Stomach (tissue), 9 donors: Measurements from ENCODE around the gene KRTAP4-12. TPM values are rescaled to one million over a fixed set of nuclear protein-coding genes. Genes with fewer than 3 reads are reported as not detected.
"Not testable (repeated sequence)": the region's sequence is repeated elsewhere in the genome, so short reads cannot be mapped to it uniquely, and the experiment has no call there.

Experiments
- DNase-seq, 2 donors: peaks; one replicate each; pipeline versions ENCODE4 v3.0.0 to v3.0.0-alpha.2; 2013 to 2019
- H3K27ac ChIP-seq, 5 donors: fragments of 200-600 bp in 4 of 5; sonication (generic) in 4 of 5; one replicate each; pipeline ENCODE4 v1.5.1; 2013 to 2019; ENCODE audit warnings: mild to moderate bottlenecking in 1 of 5, moderate library complexity in 1 of 5
- H3K27me3 ChIP-seq, 3 donors: fragments of 200-600 bp; sonication (generic); one replicate each; pipeline ENCODE4 v1.5.1; 2017 to 2019; ENCODE audit warnings: mixed run types in 1 of 3
- H3K36me3 ChIP-seq, 4 donors: fragments of 200-600 bp; sonication (generic); 1 replicate in 3 of 4; 2 replicates in 1 of 4; pipeline ENCODE4 v1.5.1; 2016 to 2019
- H3K4me1 ChIP-seq, 4 donors: fragments of 200-600 bp; sonication (generic); one replicate each; pipeline ENCODE4 v1.5.1; 2016 to 2019
- H3K4me3 ChIP-seq, 4 donors: fragments of 200-600 bp; sonication (generic) in 3 of 4; one replicate each; pipeline ENCODE4 v1.5.1; 2016 to 2019; ENCODE audit warnings: mild to moderate bottlenecking in 1 of 4
- H3K9me3 ChIP-seq, 4 donors: fragments of 200-600 bp; sonication (generic); one replicate each; pipeline ENCODE4 v1.5.1; 2016 to 2019
- EP300 ChIP-seq: sonication (generic); formaldehyde crosslinking; IDR thresholded peaks from one replicate; pipeline ENCODE4 v1.6.1; 2017; ENCODE audit warnings: antibody characterized with exemption
- POLR2A ChIP-seq, 4 donors: fragments of 450-650 bp; IDR thresholded peaks; one replicate each; pipeline ENCODE4 v1.6.1; 2016; ENCODE audit warnings: antibody characterized with exemption in 4 of 4, control low read depth in 2 of 4, mild to moderate bottlenecking in 1 of 4, moderate library complexity in 1 of 4
- POLR2AphosphoS5 ChIP-seq, 3 donors: sonication (generic); formaldehyde crosslinking; IDR thresholded peaks; one replicate each; pipeline ENCODE4 v1.6.1; 2016; ENCODE audit warnings: antibody characterized with exemption in 3 of 3
- WGBS, 5 donors: extraction: QIAGEN DNeasy Blood & Tissue Kit in 3 of 5; methylation state at CpG; one replicate each; pipeline versions ENCODE4 v1.1.5 to v1.1.7; 2013 to 2018; 5-methylcytosine and 5-hydroxymethylcytosine counted together
- intact Hi-C: fragments of 100-400 bp; cut with DNase I; formaldehyde crosslinking; loops from one replicate; pipeline ENCODE4 v1.15.1; 2023; ENCODE audit warnings: low total_unique reads
- polyA plus RNA-seq, 3 donors: library from polyadenylated mRNA; stranded (reverse); fragments of 200-250 nt; gene quantifications; one replicate each; pipeline ENCODE4 v1.2.3, GENCODE V29; 2013
- total RNA-seq, 5 donors: library from RNA; depleted of rRNA; stranded (reverse); fragments of >200 nt; gene quantifications; one replicate each; pipeline versions ENCODE4 v1.1.0 to v1.2.3, GENCODE V29; 2014 to 2016
- TF ChIP-seq, protein P1 (sequence below), 7 experiments: fragments of 450-650 bp in 4 of 7; fragments of 200-600 bp in 3 of 7; sonication (generic) in 3 of 7; IDR thresholded peaks; one replicate each; pipeline ENCODE4 v1.5.1; 2016 to 2019; ENCODE audit warnings: antibody characterized with exemption in 7 of 7, control low read depth in 2 of 7, mild to moderate bottlenecking in 1 of 7
- donor health status: healthy with polysubstance abuse.
- donor health status: Bipolar disorder and iron deficiency.
- donor health status: healthy.

KRTAP4-12 gene
- total and polyA plus RNA-seq, 8 donors, result not detected

DNA sequence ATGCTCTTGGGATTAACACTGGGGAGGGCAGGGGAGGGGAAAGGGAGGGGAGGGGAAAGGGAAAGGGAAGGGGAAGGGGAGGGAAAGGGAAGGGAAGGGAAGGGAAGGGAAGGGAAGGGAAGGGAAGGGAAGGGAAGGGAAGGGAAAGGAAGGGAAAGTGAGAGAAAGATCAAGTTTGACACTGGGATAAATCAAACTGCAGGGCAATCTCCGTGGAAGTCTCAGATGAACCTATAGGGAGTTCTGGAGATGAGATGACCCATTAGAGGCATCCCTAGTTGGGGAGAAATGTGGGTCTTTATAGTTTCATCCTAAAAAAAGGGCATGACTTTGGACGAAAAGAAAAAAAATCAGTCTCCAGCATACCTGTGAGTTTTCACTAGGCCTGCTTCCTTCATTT, 2.2 kb downstream of the KRTAP4-12 start:
- intact Hi-C loops, result no loop called here
- Histone ChIP-seq H3K9me3 (no peaks in the 10 kb centered on the region), H3K36me3 (no peaks in the 10 kb centered on the region), H3K4me3 (no peak overlapping the region), H3K27me3 (peaks cover 0 to 17% (median 6%) of the 10 kb centered on the region in 3 donors), H3K27ac (no peak overlapping the region), H3K4me1 (no peaks in the 10 kb centered on the region)
- WGBS, 5 donors, result 83 to 96% (median 92%) methylated on average over 2 of the region's 2 CpGs
- no peak for TF ChIP-seq EP300
- TF ChIP-seq POLR2AphosphoS5 (IDR thresholded peaks at IDR 0.05), result no peak
- TF ChIP-seq, protein P1, sequence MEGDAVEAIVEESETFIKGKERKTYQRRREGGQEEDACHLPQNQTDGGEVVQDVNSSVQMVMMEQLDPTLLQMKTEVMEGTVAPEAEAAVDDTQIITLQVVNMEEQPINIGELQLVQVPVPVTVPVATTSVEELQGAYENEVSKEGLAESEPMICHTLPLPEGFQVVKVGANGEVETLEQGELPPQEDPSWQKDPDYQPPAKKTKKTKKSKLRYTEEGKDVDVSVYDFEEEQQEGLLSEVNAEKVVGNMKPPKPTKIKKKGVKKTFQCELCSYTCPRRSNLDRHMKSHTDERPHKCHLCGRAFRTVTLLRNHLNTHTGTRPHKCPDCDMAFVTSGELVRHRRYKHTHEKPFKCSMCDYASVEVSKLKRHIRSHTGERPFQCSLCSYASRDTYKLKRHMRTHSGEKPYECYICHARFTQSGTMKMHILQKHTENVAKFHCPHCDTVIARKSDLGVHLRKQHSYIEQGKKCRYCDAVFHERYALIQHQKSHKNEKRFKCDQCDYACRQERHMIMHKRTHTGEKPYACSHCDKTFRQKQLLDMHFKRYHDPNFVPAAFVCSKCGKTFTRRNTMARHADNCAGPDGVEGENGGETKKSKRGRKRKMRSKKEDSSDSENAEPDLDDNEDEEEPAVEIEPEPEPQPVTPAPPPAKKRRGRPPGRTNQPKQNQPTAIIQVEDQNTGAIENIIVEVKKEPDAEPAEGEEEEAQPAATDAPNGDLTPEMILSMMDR (IDR thresholded peaks at IDR 0.05), result no peak
- TF ChIP-seq POLR2A (IDR thresholded peaks at IDR 0.05), result no peak
- no peak for DNase-seq

DNA sequence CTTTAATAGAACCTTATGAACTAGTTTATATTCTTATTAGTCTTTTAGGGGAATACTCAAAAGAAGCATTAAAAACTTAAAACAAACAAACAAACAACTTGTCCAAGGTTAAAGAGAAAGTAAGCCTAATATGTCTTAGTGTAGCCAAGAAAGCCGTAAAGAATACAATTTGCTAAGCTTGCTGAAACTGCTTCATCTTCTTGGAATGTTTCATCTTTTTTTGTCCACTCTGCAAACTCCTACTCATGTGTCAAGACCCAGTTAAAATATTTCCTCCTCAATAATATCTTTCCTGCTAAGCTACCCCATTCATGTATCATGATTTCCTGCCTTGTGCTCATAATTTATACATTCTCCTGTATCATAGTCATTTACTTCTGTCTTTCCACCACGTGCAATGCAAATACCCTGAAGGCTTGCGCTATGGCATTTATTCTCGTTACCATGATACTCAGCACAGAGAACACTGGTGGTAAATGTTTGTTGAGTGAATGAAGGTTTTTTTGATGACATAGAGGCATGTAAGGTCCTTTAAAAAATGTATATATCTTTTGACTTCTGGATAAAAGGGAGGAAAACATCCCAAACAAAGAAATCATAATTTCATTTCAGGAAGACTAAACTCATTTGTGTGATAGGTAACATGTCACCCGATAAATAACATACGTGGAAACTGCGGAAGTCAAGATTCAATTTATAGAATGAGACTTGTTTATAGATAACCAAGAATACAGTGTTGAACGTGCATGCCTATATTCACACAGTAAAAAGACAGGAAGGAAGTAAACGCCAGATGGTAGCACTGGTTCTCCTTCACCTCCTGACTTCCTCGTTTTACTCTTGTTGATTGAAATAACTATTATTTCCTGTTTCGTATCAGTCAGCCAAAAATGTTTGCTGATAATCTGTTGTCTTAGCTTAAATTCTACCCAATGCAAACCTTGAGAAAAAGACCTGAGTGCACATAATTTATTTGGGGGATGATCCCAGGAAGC, 4.0 kb downstream of the KRTAP4-12 start:
- H3K36me3 ChIP-seq, H3K9me3 ChIP-seq, H3K4me3 ChIP-seq, intact Hi-C loops, H3K4me1 ChIP-seq, DNase-seq, H3K27ac ChIP-seq: not testable (repeated sequence)
- peaks cover 0 to 28% (median 6%) of the 10 kb centered on the region in 3 donors for H3K27me3 ChIP-seq
- WGBS, 5 donors, result 52 to 64% (median 58%) methylated on average over 11 of the region's 11 CpGs

- TF ChIP-seq EP300 (no peak), POLR2A (IDR thresholded peaks at IDR 0.05) (no peak), POLR2AphosphoS5 (IDR thresholded peaks at IDR 0.05) (no peak)
- TF ChIP-seq, protein P1 (IDR thresholded peaks at IDR 0.05), result no peak
- Histone ChIP-seq H3K9me3 (no peaks in the 10 kb centered on the region), H3K27ac (no peak overlapping the region), H3K4me1 (no peaks in the 10 kb centered on the region), H3K36me3 (no peaks in the 10 kb centered on the region), H3K27me3 (peaks cover 0 to 31% (median 3%) of the 10 kb centered on the region in 3 donors), H3K4me3 (no peak overlapping the region)
- DNase-seq, result no peak
- WGBS, 5 donors, result 84 to 92% (median 89%) methylated on average over 4 of the region's 4 CpGs
- intact Hi-C loops, result no loop called here
These were observed 5.3 kb downstream of the KRTAP4-12 start for GRCh38 chr17:41118721-41119120.

GRCh38 chr17:41117846-41118386, 6.1 kb downstream of the KRTAP4-12 start, which contains the start of gene KRTAP4-11:
Gene KRTAP4-11 (minus strand): TSS chr17:41118373. CDS start chr17:41118315, 58 bp downstream.
- H3K27me3 ChIP-seq, result peaks cover 0 to 25% (median 0%) of the 10 kb centered on the region in 3 donors
- H3K4me3 ChIP-seq, H3K4me1 ChIP-seq, H3K36me3 ChIP-seq, H3K9me3 ChIP-seq, DNase-seq, H3K27ac ChIP-seq, intact Hi-C loops: not testable (repeated sequence)
- 65 to 85% (median 73%) methylated on average over 9 to 10 of the region's 10 CpGs for WGBS, 5 donors

DNA sequence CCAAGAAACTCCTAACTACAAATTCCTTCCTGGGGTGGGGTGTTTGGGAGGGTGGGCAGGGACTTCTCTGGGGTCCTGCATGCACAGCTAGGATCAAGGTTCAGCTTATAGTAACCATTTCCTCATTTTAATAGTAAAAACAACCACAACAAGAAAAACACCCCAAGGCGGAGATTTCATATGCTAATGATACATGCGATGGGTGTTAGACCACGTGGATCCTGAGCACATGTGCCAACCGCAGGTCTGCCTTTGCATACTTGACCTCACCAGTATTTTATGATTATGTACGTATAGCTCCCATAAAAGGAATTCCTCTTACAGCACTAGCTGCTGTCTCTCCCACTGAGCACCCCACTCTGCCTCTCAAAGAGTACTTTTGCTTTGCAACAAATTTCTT, 7.7 kb downstream of the KRTAP4-12 start:
- intact Hi-C loops, result no loop called here
- no peaks in the 10 kb centered on the region for H3K4me1 ChIP-seq
- DNase-seq, result no peak
- H3K36me3 ChIP-seq, result no peaks in the 10 kb centered on the region
- H3K27me3 ChIP-seq, result peaks cover 0 to 25% (median 0%) of the 10 kb centered on the region in 3 donors
- no peak overlapping the region for H3K27ac ChIP-seq
- H3K4me3 ChIP-seq, result no peak overlapping the region
- WGBS, 5 donors, result 54 to 76% (median 72%) methylated on average over 5 of the region's 5 CpGs
- no peaks in the 10 kb centered on the region for H3K9me3 ChIP-seq
- TF ChIP-seq, protein P1 (IDR thresholded peaks at IDR 0.05), result no peak
- no peak for TF ChIP-seq POLR2AphosphoS5 (IDR thresholded peaks at IDR 0.05)
